DMS 273 (cell line): ENCODE results near the gene PYHIN1.

ENCODE experiments used
- DNase-seq: peaks from one replicate; lab custom pipeline; 2025; ENCODE audit not compliant: unreplicated experiment; lab: John Stamatoyannopoulos, UW

The PYHIN1 gene

DNA sequence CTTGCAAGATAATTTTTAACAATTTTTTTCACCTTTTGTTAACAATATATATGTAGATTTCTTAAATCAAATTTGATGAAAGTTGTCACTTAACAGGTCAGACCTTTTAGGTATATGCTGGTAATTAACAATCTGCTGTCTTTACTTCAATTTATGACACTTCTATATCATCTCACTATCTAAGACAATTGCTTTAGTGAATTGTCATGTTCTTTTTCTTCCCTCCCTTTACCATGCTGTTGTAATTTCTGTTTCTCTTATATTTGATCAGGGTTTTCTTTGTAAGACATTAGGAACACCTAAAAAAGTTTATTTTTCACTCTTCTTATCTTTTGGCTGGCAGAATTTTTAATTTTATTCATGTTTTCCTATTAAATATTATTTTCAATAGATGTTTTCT, 80.4 kb downstream of the PYHIN1 start:
- DNase-seq: no peak

DNA sequence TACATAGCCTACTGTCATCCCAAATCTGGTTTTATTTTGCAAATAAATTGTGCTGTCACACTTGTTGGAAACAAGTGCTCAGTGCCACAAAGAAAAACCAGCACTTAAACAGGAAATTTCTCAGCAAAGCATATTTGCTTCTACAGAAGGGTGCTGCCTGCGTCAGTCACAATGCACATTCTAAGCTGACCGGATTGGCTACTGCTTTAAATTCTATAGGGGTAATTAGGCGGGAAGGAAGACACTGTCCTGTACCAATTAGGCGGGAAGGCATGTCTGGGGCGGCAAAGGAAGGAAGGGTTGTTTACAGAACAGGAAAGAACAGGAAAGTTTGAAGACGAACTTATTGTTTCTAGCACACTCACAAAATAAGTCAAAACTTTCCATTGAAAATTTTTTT, 81.1 kb downstream of the PYHIN1 start:
- DNase-seq: no peak

GRCh38 chr1:159014003-159014571, 82.7 kb downstream of the PYHIN1 start:
- DNase-seq: no peak

DNA sequence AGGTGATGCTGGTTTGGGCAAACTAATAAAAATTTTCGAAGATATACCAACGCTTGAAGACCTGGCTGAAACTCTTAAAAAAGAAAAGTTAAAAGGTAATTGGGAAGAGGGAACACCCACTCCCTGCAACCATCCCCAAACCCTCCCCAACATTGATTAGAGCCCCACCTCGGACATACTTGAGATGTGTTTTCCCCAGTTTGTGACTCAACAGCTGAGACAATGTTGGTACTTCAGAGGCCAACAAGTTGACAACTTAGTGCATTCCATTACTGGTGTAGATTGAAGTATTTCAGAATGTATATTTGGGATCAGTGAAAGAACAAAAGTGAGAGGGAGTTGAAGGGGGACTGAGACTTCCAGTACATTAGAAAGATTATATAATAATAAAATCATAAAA, 83.5 kb downstream of the PYHIN1 start:
- DNase-seq: no peak

DNA sequence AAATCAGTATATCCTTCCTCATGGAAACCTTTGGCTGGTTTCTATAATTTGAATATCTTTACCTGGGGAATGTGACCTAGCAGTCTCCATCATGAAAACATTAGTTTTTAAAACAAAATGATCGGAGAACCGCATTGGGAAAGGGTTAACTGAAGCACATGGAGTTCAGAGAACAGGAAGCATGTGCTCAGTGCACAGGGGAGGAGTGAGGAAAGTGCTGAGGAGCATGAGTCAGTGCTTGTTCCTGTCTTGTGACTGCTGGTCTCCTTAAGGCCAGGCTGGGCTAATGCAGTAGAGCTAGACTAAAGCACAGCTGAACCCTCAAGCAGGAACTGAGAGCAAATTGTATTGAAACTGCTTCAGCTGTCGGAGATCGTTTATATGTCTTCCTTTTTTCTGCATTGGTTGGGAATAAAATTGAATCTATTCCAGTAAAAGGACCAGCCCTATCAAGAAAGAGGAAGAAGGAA, 84.1 kb downstream of the PYHIN1 start:
- DNase-seq: no peak

GRCh38 chr1:159023723-159024122, 92.4 kb downstream of the PYHIN1 start:
- DNase-seq: no peak

DNA sequence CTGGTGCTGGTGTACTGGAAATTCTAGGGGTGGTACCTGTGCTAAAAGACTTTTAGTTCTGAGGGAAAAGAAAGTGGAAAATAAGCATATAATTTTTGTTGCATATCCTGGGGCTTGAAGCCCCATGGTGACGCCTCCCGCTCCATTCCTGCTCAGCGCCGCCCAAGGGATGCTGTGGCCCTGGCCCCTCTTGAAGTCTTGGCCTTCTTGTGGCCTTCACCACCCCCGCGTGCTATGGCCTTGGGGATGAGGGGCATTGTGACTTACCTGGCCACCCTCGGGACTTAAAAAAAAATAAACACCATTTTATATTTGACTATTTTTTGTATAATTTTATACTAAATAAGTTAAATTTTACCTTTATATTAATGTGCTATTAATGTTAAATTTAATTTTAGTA, 93.7 kb downstream of the PYHIN1 start:
- no peak for DNase-seq
